WTC11 (cell line): ENCODE results near the gene AMDHD2. TPM values are rescaled to one million over a fixed set of nuclear protein-coding genes. Genes with fewer than 3 reads are reported as not detected.

Experiments used
- ATAC-seq: fragments of 200-7000 bp; cut with Tn5 transposase; 2 replicates; pipeline ENCODE4 v1.10.0; 2021; ENCODE audit warnings: mild to moderate bottlenecking, moderate library complexity
- CTCF ChIA-PET: fragments of 300-600 bp; sonication (Branson Sonifier 250); formaldehyde crosslinking; loops from one replicate; lab custom pipeline; 2021; ENCODE audit warnings: antibody characterized with exemption; lab: Charles Lee
- POLR2A ChIA-PET: fragments of 350-600 bp; sonication (Branson Sonifier 250); formaldehyde crosslinking; loops from one replicate; lab custom pipeline; 2021; ENCODE audit warnings: antibody characterized with exemption; lab: Charles Lee
- DNase-seq: peaks from one replicate; pipeline ENCODE4 v3.0.0; 2021; ENCODE audit warnings: low spot score
- H3K27ac Mint-ChIP-seq: 2 replicates; pipeline ENCODE4 v1.8.0; 2021; ENCODE audit warnings: mixed read lengths
- H3K27me3 Mint-ChIP-seq: 2 replicates; pipeline ENCODE4 v1.8.0; 2021; ENCODE audit warnings: low read depth, mild to moderate bottlenecking, moderate library complexity, mixed read lengths
- H3K36me3 Mint-ChIP-seq: 2 replicates; pipeline ENCODE4 v1.8.0; 2021; ENCODE audit warnings: mixed read lengths
- H3K4me1 Mint-ChIP-seq: 2 replicates; pipeline ENCODE4 v1.8.0; 2022; ENCODE audit warnings: mixed read lengths
- H3K4me3 Mint-ChIP-seq: 2 replicates; pipeline ENCODE4 v1.8.0; 2021; ENCODE audit warnings: mild to moderate bottlenecking, moderate library complexity, mixed read lengths
- H3K9me3 Mint-ChIP-seq: 2 replicates; pipeline ENCODE4 v1.8.0; 2021; ENCODE audit warnings: mixed read lengths
- ATF1 ChIP-seq: sonication (generic); formaldehyde crosslinking; IDR thresholded peaks from 2 replicates; pipeline ENCODE4 v1.8.1; 2023; ENCODE audit warnings: mild to moderate bottlenecking, moderate library complexity, missing genetic modification reagents
- E2F5 ChIP-seq: sonication (generic); formaldehyde crosslinking; IDR thresholded peaks from 2 replicates; pipeline ENCODE4 v1.8.1; 2022; ENCODE audit warnings: mild to moderate bottlenecking, moderate library complexity, missing genetic modification reagents
- ELF4 ChIP-seq: sonication (generic); formaldehyde crosslinking; IDR thresholded peaks from 2 replicates; pipeline ENCODE4 v1.8.1; 2022; ENCODE audit warnings: low read depth, mild to moderate bottlenecking, moderate library complexity, missing genetic modification reagents
- FOXJ3 ChIP-seq: sonication (generic); formaldehyde crosslinking; IDR thresholded peaks from 2 replicates; pipeline ENCODE4 v1.9.0; 2021; ENCODE audit warnings: missing genetic modification reagents, mild to moderate bottlenecking, borderline replicate concordance
- GTF2I ChIP-seq: fragments of 250-450 bp; sonication (Bioruptor Pico); conservative IDR thresholded peaks from 2 replicates; pipeline ENCODE4 v1.4.0; 2021; ENCODE audit warnings: mild to moderate bottlenecking
- HMGA2 ChIP-seq: fragments of 250-450 bp; sonication (Bioruptor Pico); IDR thresholded peaks from 2 replicates; pipeline ENCODE4 v1.4.0; 2021; ENCODE audit warnings: mild to moderate bottlenecking, moderate library complexity
- HMGXB4 ChIP-seq: sonication (generic); formaldehyde crosslinking; IDR thresholded peaks from 2 replicates; pipeline ENCODE4 v1.8.1; 2023; ENCODE audit warnings: mild to moderate bottlenecking, moderate library complexity, missing genetic modification reagents
- IRF1 ChIP-seq: sonication (generic); formaldehyde crosslinking; IDR thresholded peaks from 2 replicates; pipeline ENCODE4 v1.8.0; 2023; ENCODE audit warnings: missing genetic modification reagents
- PREB ChIP-seq: sonication (generic); formaldehyde crosslinking; IDR thresholded peaks from 2 replicates; pipeline ENCODE4 v1.8.1; 2022; ENCODE audit warnings: mild to moderate bottlenecking, missing genetic modification reagents, moderate library complexity, borderline replicate concordance
- SP1 ChIP-seq: sonication (generic); formaldehyde crosslinking; conservative IDR thresholded peaks from 2 replicates; pipeline ENCODE4 v1.8.1; 2022; ENCODE audit warnings: missing genetic modification reagents
- STAT6 ChIP-seq: sonication (generic); formaldehyde crosslinking; conservative IDR thresholded peaks from 2 replicates; pipeline ENCODE4 v1.8.1; 2023; ENCODE audit warnings: mild to moderate bottlenecking, low read depth, missing genetic modification reagents, moderate library complexity
- TEAD1 ChIP-seq: sonication (generic); formaldehyde crosslinking; IDR thresholded peaks from 2 replicates; pipeline ENCODE4 v1.8.0; 2022; ENCODE audit warnings: mild to moderate bottlenecking, missing genetic modification reagents
- TEAD4 ChIP-seq: sonication (generic); formaldehyde crosslinking; IDR thresholded peaks from 2 replicates; pipeline ENCODE4 v1.8.0; 2022; ENCODE audit warnings: mild to moderate bottlenecking, missing genetic modification reagents
- USF2 ChIP-seq: sonication (generic); formaldehyde crosslinking; IDR thresholded peaks from 2 replicates; pipeline ENCODE4 v1.8.1; 2023; ENCODE audit warnings: mild to moderate bottlenecking, missing genetic modification reagents, moderate library complexity
- ZBTB21 ChIP-seq: sonication (generic); formaldehyde crosslinking; IDR thresholded peaks from 2 replicates; pipeline ENCODE4 v1.8.1; 2023; ENCODE audit warnings: mild to moderate bottlenecking, missing genetic modification reagents, borderline replicate concordance
- ZNF263 ChIP-seq: sonication (generic); formaldehyde crosslinking; IDR thresholded peaks from 2 replicates; pipeline ENCODE4 v1.8.1; 2022; ENCODE audit warnings: low read depth, mild to moderate bottlenecking, moderate library complexity, missing genetic modification reagents
- ZNF416 ChIP-seq: fragments of 250-450 bp; sonication (Bioruptor Pico); IDR thresholded peaks from 2 replicates; pipeline ENCODE4 v1.9.0; 2021; ENCODE audit warnings: mild to moderate bottlenecking, inconsistent platforms
- ZNF425 ChIP-seq: fragments of 250-450 bp; sonication (Bioruptor Pico); conservative IDR thresholded peaks from 2 replicates; pipeline ENCODE4 v1.9.0; 2021; ENCODE audit warnings: mild to moderate bottlenecking
- ZNF512 ChIP-seq: sonication (generic); formaldehyde crosslinking; IDR thresholded peaks from 2 replicates; pipeline ENCODE4 v1.8.1; 2022; ENCODE audit warnings: missing genetic modification reagents, borderline replicate concordance
- total RNA-seq: library from RNA; stranded (reverse); gene quantifications from 3 replicates; pipeline ENCODE4 v1.2.3, GENCODE V29; 2021

The AMDHD2 gene
- total RNA-seq, 1 experiment from 2014 or later = 70.9 TPM

- TF ChIP-seq STAT6 (CRISPR knock-in tag) (no peak), ZNF416 (CRISPR knock-in tag) (no peak)
These were observed 21.5 kb upstream of the AMDHD2 start (continued) for GRCh38 chr16:2498531-2499253.

- POLR2A ChIA-PET = no interaction called here
- Mint-ChIP-seq H3K27me3 (no peaks in the 10 kb centered on the region), H3K4me3 (no peak overlapping the region), H3K27ac (no peak overlapping the region), H3K9me3 (no peaks in the 10 kb centered on the region), H3K36me3 (peaks cover 5% of the 10 kb centered on the region), H3K4me1 (peaks cover 4% of the 10 kb centered on the region)
- ATAC-seq (no peak), DNase-seq (no peak)
- no peak for TF ChIP-seq HMGXB4 (CRISPR knock-in tag)
- TF ChIP-seq TEAD1 (CRISPR knock-in tag) = no peak
- TF ChIP-seq USF2 (CRISPR knock-in tag) = no peak
- CTCF ChIA-PET = interaction anchor here (2.2 kb wide), 1 partner anchor 10 kb away, joined by 8 read pairs; no protein-coding TSS in a partner anchor
These were observed 20.7 kb upstream of the AMDHD2 start for GRCh38 chr16:2499454-2499853.

- Mint-ChIP-seq H3K4me3 (no peak overlapping the region), H3K9me3 (no peaks in the 10 kb centered on the region), H3K27ac (no peak overlapping the region), H3K27me3 (no peaks in the 10 kb centered on the region), H3K4me1 (peaks cover 4% of the 10 kb centered on the region), H3K36me3 (peaks cover 5% of the 10 kb centered on the region)
- CTCF ChIA-PET = interaction anchor here (1.9 to 3.5 kb wide), 6 partner anchors 10 to 305 kb away, joined by 8 to 57 read pairs (median 26); partner anchors contain the start of genes CCNF, ECI1 and TBC1D24
- DNase-seq (no peak), ATAC-seq (no peak)
- POLR2A ChIA-PET = no interaction called here
- TF ChIP-seq FOXJ3 (no peak), E2F5 (CRISPR knock-in tag) (no peak), PREB (CRISPR knock-in tag) (no peak), HMGA2 (CRISPR knock-in tag) (no peak), ZNF263 (CRISPR knock-in tag) (no peak), TEAD4 (CRISPR knock-in tag) (no peak), ZNF425 (CRISPR knock-in tag) (no peak), ELF4 (CRISPR knock-in tag) (no peak), ATF1 (CRISPR knock-in tag) (no peak), ZNF512 (CRISPR knock-in tag) (no peak), ZBTB21 (no peak), SP1 (CRISPR knock-in tag) (no peak), GTF2I (CRISPR knock-in tag) (no peak), IRF1 (no peak)
These were observed 20.2 kb upstream of the AMDHD2 start for GRCh38 chr16:2499890-2500429.
